Measurements from ENCODE around the gene WEE2. TPM values are rescaled to one million over a fixed set of nuclear protein-coding genes. Genes with fewer than 3 reads are reported as not detected.

WEE2 gene
- total RNA-seq, 1 experiment from 2014 or later: not detected

- no peak overlapping the region for H3K27ac Mint-ChIP-seq (ENCODE audit: low read depth, unreplicated experiment)
- intact Hi-C loops (cut with micrococcal nuclease): no loop called here
- no peak overlapping the region for H3K4me3 Mint-ChIP-seq (ENCODE audit: unreplicated experiment)
- H3K36me3 Mint-ChIP-seq (ENCODE audit: insufficient read depth, unreplicated experiment): peaks cover 21% of the 10 kb centered on the region
- H3K4me1 Mint-ChIP-seq (ENCODE audit: insufficient read depth, unreplicated experiment): no peaks in the 10 kb centered on the region
- no peak for DNase-seq (ENCODE audit: unreplicated experiment)
- H3K9me3 Mint-ChIP-seq (ENCODE audit: unreplicated experiment): no peaks in the 10 kb centered on the region
- no TSS peak for BruUV-seq (replicated peaks)
- no peaks in the 10 kb centered on the region for H3K27me3 Mint-ChIP-seq (ENCODE audit: insufficient read depth, unreplicated experiment)
- CTCF ChIA-PET: no interaction called here
- POLR2A ChIA-PET: no interaction called here
- TF ChIP-seq CTCF (IDR thresholded peaks at IDR 0.05; ENCODE audit: unreplicated experiment): no peak
Measured at GRCh38 chr7:141664450-141664849, 43.7 kb upstream of the WEE2 start.

- Mint-ChIP-seq H3K4me3 (ENCODE audit: unreplicated experiment) (no peak overlapping the region), H3K9me3 (ENCODE audit: unreplicated experiment) (no peaks in the 10 kb centered on the region), H3K27ac (ENCODE audit: low read depth, unreplicated experiment) (no peak overlapping the region), H3K4me1 (ENCODE audit: insufficient read depth, unreplicated experiment) (no peaks in the 10 kb centered on the region), H3K27me3 (ENCODE audit: insufficient read depth, unreplicated experiment) (no peaks in the 10 kb centered on the region), H3K36me3 (ENCODE audit: insufficient read depth, unreplicated experiment) (peaks cover 25% of the 10 kb centered on the region)
- no TSS peak for BruUV-seq (replicated peaks)
- intact Hi-C loops (cut with micrococcal nuclease): no loop called here
- TF ChIP-seq CTCF (IDR thresholded peaks at IDR 0.05; ENCODE audit: unreplicated experiment): no peak
- ChIA-PET CTCF (interaction anchor here (0.8 to 2.6 kb wide), 2 partner anchors 16 to 120 kb away, joined by 3 to 12 read pairs; no protein-coding TSS in a partner anchor), POLR2A (no interaction called here)
- DNase-seq (ENCODE audit: unreplicated experiment): no peak
Measured at GRCh38 chr7:141665208-141666035, 42.7 kb upstream of the WEE2 start.

DNA sequence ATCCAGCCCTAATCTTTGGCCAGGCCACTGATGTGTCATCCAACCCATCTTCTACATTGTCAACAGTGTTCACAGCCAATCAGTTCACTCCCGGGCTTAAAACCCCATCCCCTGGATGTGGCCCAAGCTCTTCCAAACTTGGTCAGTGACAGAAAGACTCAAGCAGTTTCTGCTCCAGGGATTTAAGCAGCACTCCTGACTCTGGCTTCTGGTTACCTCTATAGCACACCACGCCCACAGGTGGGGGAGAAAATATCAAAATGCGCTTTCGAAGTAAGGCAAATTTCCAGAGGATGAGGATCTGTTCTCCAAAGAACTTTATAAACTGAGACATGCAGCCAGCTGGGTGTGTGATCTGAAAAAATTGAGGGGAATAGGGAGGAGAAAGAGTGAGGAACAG is 42.1 kb upstream of the WEE2 start:
- no peaks in the 10 kb centered on the region for H3K27me3 Mint-ChIP-seq (ENCODE audit: insufficient read depth, unreplicated experiment)
- no peak for DNase-seq (ENCODE audit: unreplicated experiment)
- H3K27ac Mint-ChIP-seq (ENCODE audit: low read depth, unreplicated experiment): no peak overlapping the region
- H3K4me1 Mint-ChIP-seq (ENCODE audit: insufficient read depth, unreplicated experiment): no peaks in the 10 kb centered on the region
- TF ChIP-seq CTCF (IDR thresholded peaks at IDR 0.05; ENCODE audit: unreplicated experiment): no peak
- intact Hi-C loops (cut with micrococcal nuclease): no loop called here
- POLR2A ChIA-PET: no interaction called here
- CTCF ChIA-PET: interaction anchor here (0.7 to 2.6 kb wide), 3 partner anchors 16 to 233 kb away, joined by 3 to 12 read pairs (median 3); no protein-coding TSS in a partner anchor
- H3K9me3 Mint-ChIP-seq (ENCODE audit: unreplicated experiment): no peaks in the 10 kb centered on the region
- H3K36me3 Mint-ChIP-seq (ENCODE audit: insufficient read depth, unreplicated experiment): peaks cover 25% of the 10 kb centered on the region
- BruUV-seq (replicated peaks): no TSS peak
- no peak overlapping the region for H3K4me3 Mint-ChIP-seq (ENCODE audit: unreplicated experiment)

- no peaks in the 10 kb centered on the region for H3K27me3 Mint-ChIP-seq (ENCODE audit: insufficient read depth, unreplicated experiment)
- intact Hi-C loops (cut with micrococcal nuclease): no loop called here
- no peak for TF ChIP-seq CTCF (IDR thresholded peaks at IDR 0.05; ENCODE audit: unreplicated experiment)
Measured at GRCh38 chr7:141668853-141669252, 39.3 kb upstream of the WEE2 start.

More at GRCh38 chr7:141668853-141669252, 39.3 kb upstream of the WEE2 start:
- ChIA-PET CTCF (interaction anchor here (0.6 kb wide), 1 partner anchor 19 kb away, joined by 7 read pairs; no protein-coding TSS in a partner anchor), POLR2A (interaction anchor here (1.1 kb wide), 1 partner anchor 8 kb away, joined by 6 read pairs; no protein-coding TSS in a partner anchor)
- DNase-seq (ENCODE audit: unreplicated experiment): no peak
- Mint-ChIP-seq H3K4me3 (ENCODE audit: unreplicated experiment) (no peak overlapping the region), H3K27ac (ENCODE audit: low read depth, unreplicated experiment) (no peak overlapping the region), H3K36me3 (ENCODE audit: insufficient read depth, unreplicated experiment) (peaks cover 19% of the 10 kb centered on the region), H3K4me1 (ENCODE audit: insufficient read depth, unreplicated experiment) (peaks cover under 1% of the 10 kb centered on the region), H3K9me3 (ENCODE audit: unreplicated experiment) (no peaks in the 10 kb centered on the region)
- no TSS peak for BruUV-seq (replicated peaks)
